Ovary (tissue), 3 donors: Measurements from ENCODE around the gene CYP27B1.

Source experiments
- CTCF ChIP-seq, 3 donors: fragments of 450-650 bp in 2 of 3; fragments of 200-600 bp in 1 of 3; IDR thresholded peaks; one replicate each; pipeline versions ENCODE4 v1.5.1 to v1.8.0; 2016 to 2022; ENCODE audit warnings: antibody characterized with exemption in 3 of 3, mild to moderate bottlenecking in 1 of 3
- POLR2A ChIP-seq: fragments of 450-650 bp; IDR thresholded peaks from one replicate; pipeline ENCODE4 v1.6.1; 2017; ENCODE audit warnings: antibody characterized with exemption, mild to moderate bottlenecking, moderate library complexity
- donor health status: DM: no; HTN: no; CAD: no.

DNA sequence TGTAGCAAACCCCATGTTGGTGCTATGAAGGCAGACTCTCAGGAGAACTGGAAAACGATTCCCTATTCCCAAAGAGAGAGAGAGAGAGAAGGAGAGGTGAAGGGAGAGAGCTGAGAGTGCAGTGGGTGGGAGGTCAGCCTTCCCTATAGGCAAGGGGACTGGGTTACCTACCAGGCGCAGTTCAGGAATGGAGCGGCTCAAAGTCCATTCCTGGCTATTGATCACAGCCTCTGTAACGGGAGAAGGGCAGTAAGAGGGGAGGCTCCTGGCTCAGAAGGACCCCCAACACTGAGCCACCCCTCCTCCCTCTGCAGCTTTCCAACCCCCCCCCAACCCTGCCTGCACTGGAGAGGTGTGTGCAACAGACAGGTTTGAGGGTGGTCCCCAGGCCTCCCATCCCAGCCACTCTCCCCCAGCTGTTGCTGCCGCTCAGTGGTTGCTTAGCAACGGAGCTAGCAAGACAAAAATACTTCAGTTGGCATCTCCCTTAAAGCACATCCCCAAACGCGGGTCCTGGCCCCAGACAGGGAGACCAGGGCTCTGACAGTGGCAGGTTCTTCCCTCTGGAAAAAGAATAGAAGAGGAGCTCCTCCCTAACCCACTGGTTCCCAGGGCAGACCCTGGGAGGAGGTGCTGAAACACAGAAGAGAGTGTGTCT lies 31.6 kb downstream of the CYP27B1 start:
- TF ChIP-seq CTCF (IDR thresholded peaks at IDR 0.05) (no peak), POLR2A (no peak)
